Measurements from ENCODE around the gene RAD51.

RAD51 gene

DNA sequence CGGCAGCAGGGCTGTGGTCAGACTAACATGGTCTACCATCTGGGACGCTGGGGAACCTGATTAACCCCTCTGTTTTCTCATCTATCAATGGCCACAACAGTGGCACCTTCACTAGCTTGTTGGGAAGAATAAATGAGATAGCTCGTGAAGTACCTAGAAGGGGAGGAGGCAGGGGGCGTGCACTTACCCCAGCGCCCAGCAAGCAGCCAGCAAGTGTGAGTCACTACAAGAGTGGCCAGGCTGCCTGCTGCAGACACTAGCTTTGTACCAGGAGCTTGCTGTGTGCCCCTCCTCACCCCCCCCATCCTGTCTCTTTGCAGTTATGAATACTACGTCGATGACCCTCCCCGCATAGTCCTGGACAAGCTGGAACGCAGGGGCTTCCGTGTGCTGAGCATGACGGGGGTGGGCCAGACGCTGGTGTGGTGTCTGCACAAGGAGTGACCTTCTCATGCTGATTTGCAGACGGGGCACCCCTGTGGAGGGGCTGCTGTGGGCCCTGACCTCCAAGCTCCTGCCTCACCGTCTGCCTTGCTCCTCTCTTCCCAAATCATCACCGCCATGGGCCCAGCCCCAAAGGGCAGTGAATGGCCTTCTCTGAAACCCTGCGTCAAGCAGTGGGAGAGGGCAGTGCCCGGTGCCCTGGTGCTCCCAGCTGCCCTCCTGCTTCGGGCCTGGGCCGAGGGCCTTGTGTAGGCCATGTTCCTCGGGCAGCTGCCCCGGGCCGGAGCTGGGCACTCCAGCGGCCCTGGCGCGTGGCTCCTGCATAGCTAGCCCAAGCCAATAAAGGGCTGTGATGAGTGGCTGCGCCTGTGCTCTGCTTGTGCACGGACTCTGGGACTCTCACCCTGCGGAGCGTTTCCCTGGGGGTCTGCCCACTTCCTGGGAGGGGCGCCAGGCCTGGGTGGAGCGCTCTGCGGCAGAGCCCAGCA, 72.2 kb downstream of the RAD51 start:
- TF ChIP-seq, protein P1, sequence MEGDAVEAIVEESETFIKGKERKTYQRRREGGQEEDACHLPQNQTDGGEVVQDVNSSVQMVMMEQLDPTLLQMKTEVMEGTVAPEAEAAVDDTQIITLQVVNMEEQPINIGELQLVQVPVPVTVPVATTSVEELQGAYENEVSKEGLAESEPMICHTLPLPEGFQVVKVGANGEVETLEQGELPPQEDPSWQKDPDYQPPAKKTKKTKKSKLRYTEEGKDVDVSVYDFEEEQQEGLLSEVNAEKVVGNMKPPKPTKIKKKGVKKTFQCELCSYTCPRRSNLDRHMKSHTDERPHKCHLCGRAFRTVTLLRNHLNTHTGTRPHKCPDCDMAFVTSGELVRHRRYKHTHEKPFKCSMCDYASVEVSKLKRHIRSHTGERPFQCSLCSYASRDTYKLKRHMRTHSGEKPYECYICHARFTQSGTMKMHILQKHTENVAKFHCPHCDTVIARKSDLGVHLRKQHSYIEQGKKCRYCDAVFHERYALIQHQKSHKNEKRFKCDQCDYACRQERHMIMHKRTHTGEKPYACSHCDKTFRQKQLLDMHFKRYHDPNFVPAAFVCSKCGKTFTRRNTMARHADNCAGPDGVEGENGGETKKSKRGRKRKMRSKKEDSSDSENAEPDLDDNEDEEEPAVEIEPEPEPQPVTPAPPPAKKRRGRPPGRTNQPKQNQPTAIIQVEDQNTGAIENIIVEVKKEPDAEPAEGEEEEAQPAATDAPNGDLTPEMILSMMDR (conservative IDR thresholded peaks at IDR 0.05; ENCODE audit: control insufficient read depth, insufficient read depth, low read depth, low read length) = no peak
- DNase-seq (ENCODE audit: low read depth) = peak; percentile 41
- H3K4me3 ChIP-seq (ENCODE audit: control insufficient read depth, low read depth, low read length) = no peak overlapping the region

DNA sequence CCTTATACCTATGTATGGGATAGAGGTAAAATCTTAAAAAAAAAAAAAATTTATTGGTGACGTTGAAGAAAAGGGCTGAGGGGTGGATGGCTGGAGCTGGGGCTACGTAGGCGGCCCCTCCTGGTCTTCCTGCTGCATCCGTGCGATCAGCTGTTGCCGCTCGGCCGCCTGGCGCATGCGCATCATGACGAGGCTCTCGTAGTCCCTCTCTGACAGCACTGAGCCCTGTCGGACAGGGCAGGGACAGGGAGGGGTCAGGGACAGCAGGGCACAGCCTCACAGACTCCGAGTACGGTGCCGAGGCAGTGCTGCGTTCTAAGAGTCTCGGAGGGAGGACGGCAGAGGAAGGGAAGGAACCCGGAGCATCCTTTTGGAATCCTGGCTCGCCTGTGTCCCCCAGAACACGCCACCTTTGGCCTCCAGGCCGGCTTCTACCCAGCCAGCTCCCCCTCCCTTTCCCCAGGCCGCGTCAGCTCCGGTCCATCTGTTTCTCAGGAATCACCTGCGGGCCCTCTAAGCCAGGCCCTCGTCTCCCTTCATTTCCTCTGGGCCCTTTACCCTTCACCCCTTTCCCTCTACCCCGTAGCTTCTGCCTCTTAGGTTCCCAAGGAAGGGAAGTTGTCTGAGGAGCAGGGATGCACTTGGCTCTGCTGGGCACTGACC, 73.0 kb downstream of the RAD51 start:
- TF ChIP-seq, protein P1 (conservative IDR thresholded peaks at IDR 0.05; ENCODE audit: control insufficient read depth, insufficient read depth, low read depth, low read length) = no peak
- H3K4me3 ChIP-seq (ENCODE audit: control insufficient read depth, low read depth, low read length) = no peak overlapping the region
- DNase-seq (ENCODE audit: low read depth) = no peak

DNA sequence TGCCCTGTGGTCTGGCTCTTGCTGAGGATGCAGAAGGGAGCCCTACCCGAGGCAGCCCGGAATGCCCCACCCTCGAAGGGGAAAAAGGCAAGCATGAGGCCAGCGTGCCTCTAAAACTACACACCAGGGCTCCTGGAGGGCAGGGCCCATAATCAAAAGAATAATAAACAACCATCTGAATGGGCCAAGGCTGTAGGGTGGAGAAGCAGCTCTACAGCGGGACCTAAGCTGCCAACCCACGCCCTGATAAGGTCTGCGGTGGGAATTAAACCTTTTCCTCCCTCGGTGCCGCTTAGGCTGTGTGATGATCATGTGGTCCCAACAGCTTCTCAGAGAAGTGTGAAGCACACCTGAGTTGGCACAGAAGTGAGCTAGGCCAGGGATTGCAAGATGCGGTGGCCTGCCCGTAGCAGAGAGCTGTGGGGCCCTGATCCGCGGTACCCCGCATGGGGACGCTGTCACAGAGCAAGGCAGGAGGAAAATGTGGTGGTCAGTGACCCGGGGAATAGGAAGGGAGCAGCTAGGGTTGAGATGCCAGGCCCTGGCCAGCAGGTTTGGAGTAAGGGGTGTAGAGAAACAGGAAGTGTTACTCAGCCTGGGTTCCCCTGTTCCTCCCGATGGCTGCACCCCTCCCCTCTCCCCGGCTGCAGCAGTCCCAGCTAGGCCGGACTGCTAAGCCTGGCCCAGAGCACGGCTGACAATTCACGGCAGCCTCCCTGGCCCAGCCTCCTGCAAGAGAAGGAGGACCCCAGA, 73.7 kb downstream of the RAD51 start:
- H3K4me3 ChIP-seq (ENCODE audit: control insufficient read depth, low read depth, low read length) = no peak overlapping the region
- TF ChIP-seq, protein P1 (conservative IDR thresholded peaks at IDR 0.05; ENCODE audit: control insufficient read depth, insufficient read depth, low read depth, low read length) = no peak
- no peak for DNase-seq (ENCODE audit: low read depth)

DNA sequence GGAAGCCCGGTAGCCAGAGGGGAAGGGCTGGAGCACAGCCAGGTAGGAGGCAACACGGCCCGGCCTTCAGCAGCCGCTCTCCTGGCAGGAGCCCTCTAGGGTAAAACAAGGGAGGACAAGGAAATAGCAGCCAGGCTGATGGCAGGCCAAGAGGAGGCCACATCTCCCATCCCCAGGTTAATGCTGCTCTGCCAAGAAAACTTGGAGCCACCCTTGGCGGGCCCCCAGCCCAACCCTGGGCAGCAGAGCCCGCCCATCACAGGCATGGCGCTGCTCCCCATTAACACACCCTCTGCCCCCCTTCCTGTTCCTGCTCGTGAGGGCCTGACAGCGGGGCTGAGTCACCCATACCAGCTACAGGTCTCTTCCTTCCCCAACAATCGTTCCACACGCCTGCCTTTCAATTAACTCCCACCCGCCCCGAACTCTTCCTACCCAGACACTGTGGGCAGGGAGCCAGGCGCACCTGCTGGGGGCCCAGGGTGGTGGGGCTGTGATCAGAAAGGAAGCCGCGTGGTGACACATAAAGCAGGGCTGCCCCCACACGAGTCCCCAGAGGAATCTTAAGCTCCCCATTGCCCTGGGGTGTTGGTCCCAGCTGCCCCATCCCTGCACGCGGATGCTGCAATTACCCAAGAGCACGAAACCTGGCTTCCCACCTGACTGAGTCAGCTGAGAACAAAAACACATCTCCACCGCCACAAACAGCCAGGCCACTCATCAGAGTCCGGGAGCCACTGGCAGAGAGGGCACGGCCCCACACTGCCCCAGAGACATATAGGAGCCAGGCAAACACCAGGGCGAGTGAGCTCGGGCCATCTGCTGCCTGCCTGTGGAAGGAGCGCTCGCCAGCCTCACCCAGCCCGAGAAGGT, 74.5 kb downstream of the RAD51 start, which contains the start of gene C15orf62:
Gene C15orf62 (plus strand): TSS at position 707 of the 873 bp plus-strand sequence. CDS start 516 bp downstream, outside the sequence.
- peak; percentile 31 for DNase-seq (ENCODE audit: low read depth)
- H3K4me3 ChIP-seq (ENCODE audit: control insufficient read depth, low read depth, low read length) = no peak within 1 kb of the TSS
- TF ChIP-seq, protein P1 (conservative IDR thresholded peaks at IDR 0.05; ENCODE audit: control insufficient read depth, insufficient read depth, low read depth, low read length) = no peak

DNA sequence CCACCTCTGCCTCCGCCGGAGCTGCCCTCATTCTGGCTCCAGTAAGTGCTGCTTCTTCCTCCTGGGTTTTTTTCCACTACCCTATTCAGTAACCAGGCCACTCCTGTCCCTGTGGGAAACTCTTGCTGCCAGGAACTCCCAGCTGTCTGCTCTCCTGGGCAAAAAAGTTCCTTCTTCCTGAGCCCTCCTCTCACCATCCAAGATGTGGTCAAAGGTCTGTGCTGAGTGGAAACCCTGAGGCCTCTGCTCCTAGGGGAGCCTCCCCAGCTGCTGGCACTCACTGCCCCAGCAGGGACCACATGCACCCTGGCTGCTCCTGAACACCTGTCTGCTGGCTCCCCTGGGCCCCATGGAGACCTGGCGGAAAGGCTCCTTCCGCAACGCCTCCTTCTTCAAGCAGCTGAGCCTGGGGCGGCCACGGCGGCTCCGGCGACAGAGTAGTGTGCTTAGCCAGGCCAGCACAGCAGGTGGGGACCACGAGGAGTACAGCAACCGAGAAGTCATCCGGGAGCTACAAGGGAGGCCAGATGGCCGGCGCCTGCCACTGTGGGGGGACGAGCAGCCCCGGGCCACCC, 75.3 kb downstream of the RAD51 start:
- no peak for DNase-seq (ENCODE audit: low read depth)
- TF ChIP-seq, protein P1 (conservative IDR thresholded peaks at IDR 0.05; ENCODE audit: control insufficient read depth, insufficient read depth, low read depth, low read length) = no peak
- H3K4me3 ChIP-seq (ENCODE audit: control insufficient read depth, low read depth, low read length) = no peak overlapping the region

Measured in fibroblast of mammary gland (primary cell).